GM19395 (cell line): Measurements from ENCODE around the gene SANBR.

Source experiments
- ATAC-seq: cut with Tn5 transposase; IDR thresholded peaks from one replicate; pipeline ENCODE4 v1.9.1; 2021; ENCODE audit warnings: mild to moderate bottlenecking, moderate library complexity; ENCODE audit not compliant: unreplicated experiment

Gene SANBR

GRCh38 chr2:61089797-61090196 is 24.1 kb downstream of the SANBR start:
- no peak for ATAC-seq

GRCh38 chr2:61090386-61090921 is 24.8 kb downstream of the SANBR start:
- ATAC-seq, result no peak

- ATAC-seq, result no peak
Observed at GRCh38 chr2:61091485-61091884, 25.8 kb downstream of the SANBR start.

GRCh38 chr2:61096438-61096837 is 30.8 kb downstream of the SANBR start:
- ATAC-seq, result no peak

- ATAC-seq, result no peak
Observed at GRCh38 chr2:61100801-61101200, 35.1 kb downstream of the SANBR start.

GRCh38 chr2:61109291-61109690 is 43.6 kb downstream of the SANBR start:
- ATAC-seq, result no peak

- ATAC-seq, result no peak
Observed at GRCh38 chr2:61111708-61112107, 46.0 kb downstream of the SANBR start.

GRCh38 chr2:61114147-61114546 is 48.5 kb downstream of the SANBR start:
- ATAC-seq, result no peak
